Erythroblast (primary cell): ENCODE results near the gene DGKH.
A peak's percentile ranks its signal among the peaks of the same experiment; 100 is the strongest.

ENCODE experiments used
- DNase-seq, 2 experiments: peaks; one replicate each; lab custom pipeline; 2025; lab: John Stamatoyannopoulos, UW
- GATA1 ChIP-seq: IDR thresholded peaks from 2 replicates; pipeline ENCODE4 v1.6.1; 2011; ENCODE audit warnings: low read depth, mild to moderate bottlenecking, control low read depth, low read length, moderate library complexity
- POLR2A ChIP-seq: IDR thresholded peaks from 2 replicates; pipeline ENCODE4 v1.6.1; 2011; ENCODE audit warnings: mild to moderate bottlenecking, low read length

DGKH gene

GRCh38 chr13:42164557-42165125 lies 116.2 kb downstream of the DGKH start:
- TF ChIP-seq POLR2A (no peak), GATA1 (no peak)
- DNase-seq, result no peak

DNA sequence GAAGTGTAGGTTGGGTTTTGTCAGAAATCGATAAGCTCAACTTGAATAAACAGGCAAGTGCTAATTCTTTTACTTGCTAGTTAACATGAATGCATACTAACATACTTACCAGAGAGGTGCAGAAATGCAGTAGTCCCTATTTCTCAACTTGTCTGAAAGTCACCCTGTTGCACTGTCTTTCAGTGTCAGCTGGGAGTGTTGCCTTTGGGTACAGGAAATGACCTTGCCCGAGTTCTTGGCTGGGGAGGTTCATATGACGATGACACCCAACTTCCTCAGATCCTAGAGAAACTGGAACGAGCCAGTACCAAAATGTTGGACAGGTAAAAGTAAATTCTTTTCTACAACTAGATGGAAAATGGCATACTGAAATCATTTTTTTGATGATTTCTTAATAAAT lies 120.0 kb downstream of the DGKH start:
- DNase-seq, result no peak
- TF ChIP-seq GATA1, result no peak
- TF ChIP-seq POLR2A, result no peak

DNA sequence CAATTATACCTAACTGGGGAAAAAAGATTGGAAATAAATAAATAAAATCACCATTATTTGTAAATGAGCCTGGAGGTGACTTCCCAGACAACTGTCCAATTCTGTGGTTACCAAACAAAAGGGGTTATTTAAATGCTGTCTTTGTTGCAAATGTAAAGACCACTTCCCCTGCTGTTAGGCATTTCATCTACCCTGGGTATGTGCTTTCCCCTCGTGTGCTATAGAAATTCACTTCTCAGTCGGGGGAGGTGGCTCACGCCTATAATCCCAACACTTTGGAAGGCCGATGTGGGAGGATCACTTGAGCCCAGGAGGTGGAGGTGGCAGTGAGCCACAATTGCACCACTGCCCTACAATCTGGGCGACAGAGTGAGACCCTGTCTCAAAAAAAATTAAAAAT lies 121.6 kb downstream of the DGKH start:
- no peak for DNase-seq
- TF ChIP-seq POLR2A (no peak), GATA1 (no peak)

- DNase-seq, result peak in 1 of 2 experiments; percentile 23
- TF ChIP-seq POLR2A (no peak), GATA1 (no peak)
Measured at GRCh38 chr13:42173789-42174343, 125.4 kb downstream of the DGKH start.

DNA sequence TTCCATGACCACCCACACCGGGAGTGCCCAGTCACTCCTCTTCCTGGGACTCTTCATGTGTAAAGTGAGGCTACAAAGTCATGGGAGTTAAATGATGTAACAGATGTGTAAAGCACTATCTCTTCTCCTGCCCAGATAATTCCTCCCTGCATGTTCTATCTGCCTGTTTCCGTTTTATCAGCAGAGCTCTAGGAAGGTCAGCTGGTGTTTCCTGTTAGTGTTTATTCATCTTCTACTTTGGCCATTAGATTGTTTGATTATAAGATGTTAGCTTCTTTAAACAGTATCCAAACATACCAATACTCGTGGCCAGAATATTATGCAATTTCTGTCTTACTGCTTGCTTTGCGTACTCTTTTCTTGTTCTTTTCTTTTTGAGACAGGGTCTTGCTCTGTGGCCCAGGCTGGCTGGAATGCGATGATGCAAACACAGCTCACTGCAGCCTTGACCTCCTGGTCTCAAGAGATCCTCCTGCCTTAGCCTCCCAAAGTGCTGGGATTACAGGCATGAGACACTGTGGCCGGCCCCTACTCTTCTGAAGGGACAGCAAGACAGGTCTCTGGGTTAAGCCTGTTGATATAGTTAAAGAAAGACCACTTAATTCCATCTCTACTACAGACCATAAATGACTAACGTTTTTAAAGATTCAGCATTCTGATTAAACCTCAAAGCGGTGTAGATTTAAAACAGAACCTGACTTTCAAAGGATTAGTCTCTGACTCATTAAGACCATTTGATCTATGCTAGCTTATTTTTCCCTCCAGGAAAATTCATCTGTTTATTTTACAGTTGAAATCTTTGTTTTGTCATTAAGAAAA lies 126.1 kb downstream of the DGKH start:
- TF ChIP-seq GATA1 (no peak), POLR2A (no peak)
- DNase-seq, result peak; percentile 63 to 74

GRCh38 chr13:42176294-42176693 lies 127.8 kb downstream of the DGKH start:
- TF ChIP-seq POLR2A, result no peak
- no peak for TF ChIP-seq GATA1
- no peak for DNase-seq

DNA sequence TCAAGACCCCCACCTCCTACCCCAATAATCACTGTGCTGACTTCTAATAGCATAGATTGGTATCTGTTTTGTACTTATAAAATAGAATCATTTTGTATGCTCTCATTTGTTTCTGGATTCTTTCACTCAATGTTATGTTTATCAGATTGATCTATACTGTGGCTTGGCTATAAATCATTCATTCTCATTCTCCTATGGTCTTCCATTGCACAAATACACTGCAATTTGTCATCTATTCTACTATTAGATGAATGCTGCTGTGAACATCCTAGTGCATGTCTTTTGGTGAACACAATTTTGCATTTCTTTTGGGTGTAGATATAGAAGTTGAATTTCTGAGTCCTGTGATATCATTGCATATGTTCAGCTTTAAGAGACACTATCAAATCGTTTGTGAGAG lies 128.7 kb downstream of the DGKH start:
- TF ChIP-seq GATA1 (no peak), POLR2A (no peak)

DNA sequence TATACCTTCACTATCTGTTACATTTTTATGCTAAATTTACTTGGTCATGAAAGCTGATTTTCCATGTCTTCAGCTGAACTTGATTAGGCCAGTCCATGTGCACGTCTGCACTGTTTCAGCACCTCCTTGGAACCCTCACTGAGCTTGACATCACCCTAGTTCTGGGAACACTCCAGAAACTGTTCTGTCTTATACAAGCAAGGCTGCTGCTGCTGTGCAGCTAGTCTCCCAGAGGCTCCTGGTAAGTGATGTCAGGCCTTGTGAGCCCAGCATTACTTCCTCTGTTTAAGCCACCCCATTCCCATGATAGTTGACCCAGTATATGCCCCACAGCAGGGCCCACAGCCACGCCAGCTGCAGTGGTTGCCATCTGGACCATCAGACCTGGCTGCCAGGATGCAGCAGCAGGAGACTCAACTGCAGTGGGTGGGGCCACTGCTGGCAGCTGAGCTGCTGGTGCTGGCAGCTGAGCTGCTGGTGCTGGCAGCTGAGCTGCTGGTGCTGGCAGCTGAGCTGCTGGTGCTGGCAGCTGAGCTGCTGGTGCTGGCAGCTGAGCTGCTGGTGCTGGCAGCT lies 133.0 kb downstream of the DGKH start:
- DNase-seq, result no peak
- TF ChIP-seq POLR2A, result no peak
- no peak for TF ChIP-seq GATA1

More for the DNA sequence above, 128.7 kb downstream of the DGKH start:
- DNase-seq, result no peak

GRCh38 chr13:42189061-42189460 lies 140.6 kb downstream of the DGKH start:
- TF ChIP-seq POLR2A (no peak), GATA1 (no peak)
- DNase-seq, result no peak

GRCh38 chr13:42190529-42190928 lies 142.1 kb downstream of the DGKH start:
- no peak for DNase-seq
- TF ChIP-seq GATA1 (no peak), POLR2A (no peak)

GRCh38 chr13:42211704-42212464 lies 163.4 kb downstream of the DGKH start:
- TF ChIP-seq GATA1, result no peak
- TF ChIP-seq POLR2A, result no peak
- no peak for DNase-seq

- no peak for TF ChIP-seq POLR2A
- no peak for TF ChIP-seq GATA1
- DNase-seq, result no peak
Measured at GRCh38 chr13:42214446-42214845, 166.0 kb downstream of the DGKH start.
